ENCODE measurements around the gene THRAP3.
A peak's percentile ranks its signal among the peaks of the same experiment; 100 is the strongest.
"Not testable (repeated sequence)": the region's sequence is repeated elsewhere in the genome, so short reads cannot be mapped to it uniquely, and the experiment has no call there.

The THRAP3 gene

GRCh38 chr1:36178471-36179219 is 45.6 kb upstream of the THRAP3 start:
- no peak overlapping the region for H3K4me3 ChIP-seq (ENCODE audit: control insufficient read depth, low read depth, low read length)
- TF ChIP-seq, protein P1, sequence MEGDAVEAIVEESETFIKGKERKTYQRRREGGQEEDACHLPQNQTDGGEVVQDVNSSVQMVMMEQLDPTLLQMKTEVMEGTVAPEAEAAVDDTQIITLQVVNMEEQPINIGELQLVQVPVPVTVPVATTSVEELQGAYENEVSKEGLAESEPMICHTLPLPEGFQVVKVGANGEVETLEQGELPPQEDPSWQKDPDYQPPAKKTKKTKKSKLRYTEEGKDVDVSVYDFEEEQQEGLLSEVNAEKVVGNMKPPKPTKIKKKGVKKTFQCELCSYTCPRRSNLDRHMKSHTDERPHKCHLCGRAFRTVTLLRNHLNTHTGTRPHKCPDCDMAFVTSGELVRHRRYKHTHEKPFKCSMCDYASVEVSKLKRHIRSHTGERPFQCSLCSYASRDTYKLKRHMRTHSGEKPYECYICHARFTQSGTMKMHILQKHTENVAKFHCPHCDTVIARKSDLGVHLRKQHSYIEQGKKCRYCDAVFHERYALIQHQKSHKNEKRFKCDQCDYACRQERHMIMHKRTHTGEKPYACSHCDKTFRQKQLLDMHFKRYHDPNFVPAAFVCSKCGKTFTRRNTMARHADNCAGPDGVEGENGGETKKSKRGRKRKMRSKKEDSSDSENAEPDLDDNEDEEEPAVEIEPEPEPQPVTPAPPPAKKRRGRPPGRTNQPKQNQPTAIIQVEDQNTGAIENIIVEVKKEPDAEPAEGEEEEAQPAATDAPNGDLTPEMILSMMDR (IDR thresholded peaks at IDR 0.05; ENCODE audit: control insufficient read depth, insufficient read depth, low read depth, low read length, missing control alignments): no peak
- no peak for DNase-seq (ENCODE audit: low read depth)

GRCh38 chr1:36179220-36179600 is 45.0 kb upstream of the THRAP3 start:
- H3K4me3 ChIP-seq (ENCODE audit: control insufficient read depth, low read depth, low read length): no peak overlapping the region
- TF ChIP-seq, protein P1 (IDR thresholded peaks at IDR 0.05; ENCODE audit: control insufficient read depth, insufficient read depth, low read depth, low read length, missing control alignments): no peak
- no peak for DNase-seq (ENCODE audit: low read depth)

- TF ChIP-seq, protein P1 (IDR thresholded peaks at IDR 0.05; ENCODE audit: control insufficient read depth, insufficient read depth, low read depth, low read length, missing control alignments): no peak
- H3K4me3 ChIP-seq (ENCODE audit: control insufficient read depth, low read depth, low read length): no peak overlapping the region
- DNase-seq (ENCODE audit: low read depth): no peak
Measured at GRCh38 chr1:36182734-36183133, 41.5 kb upstream of the THRAP3 start.

DNA sequence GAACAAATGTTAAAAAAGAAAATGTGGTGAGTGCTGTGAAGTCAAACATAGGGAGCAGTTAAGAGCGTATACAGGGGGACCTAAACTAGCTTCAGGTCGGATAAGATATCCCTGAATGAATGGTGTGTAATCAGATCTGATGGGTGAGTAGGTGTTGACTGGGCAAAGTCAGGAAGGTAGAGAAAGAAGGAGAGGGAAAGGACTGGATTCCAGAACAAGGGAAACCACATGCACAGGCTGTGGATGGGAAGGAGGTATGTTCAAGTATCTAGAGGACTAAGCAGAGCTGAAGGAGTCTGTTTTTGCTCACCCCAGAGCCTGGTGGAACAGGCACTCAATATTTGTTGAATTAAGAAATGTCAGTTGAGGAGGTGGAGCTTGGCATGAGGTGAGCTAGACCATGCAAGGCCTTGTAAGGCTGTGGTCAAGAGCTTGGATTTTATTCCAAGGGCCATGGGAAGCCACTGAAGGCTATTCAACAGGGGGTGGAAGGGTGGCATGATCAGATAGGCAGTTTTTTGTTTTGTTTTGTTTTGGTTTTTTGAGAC is 40.9 kb upstream of the THRAP3 start:
- no peak for DNase-seq (ENCODE audit: low read depth)
- TF ChIP-seq, protein P1 (IDR thresholded peaks at IDR 0.05; ENCODE audit: control insufficient read depth, insufficient read depth, low read depth, low read length, missing control alignments): no peak
- no peak overlapping the region for H3K4me3 ChIP-seq (ENCODE audit: control insufficient read depth, low read depth, low read length)

DNA sequence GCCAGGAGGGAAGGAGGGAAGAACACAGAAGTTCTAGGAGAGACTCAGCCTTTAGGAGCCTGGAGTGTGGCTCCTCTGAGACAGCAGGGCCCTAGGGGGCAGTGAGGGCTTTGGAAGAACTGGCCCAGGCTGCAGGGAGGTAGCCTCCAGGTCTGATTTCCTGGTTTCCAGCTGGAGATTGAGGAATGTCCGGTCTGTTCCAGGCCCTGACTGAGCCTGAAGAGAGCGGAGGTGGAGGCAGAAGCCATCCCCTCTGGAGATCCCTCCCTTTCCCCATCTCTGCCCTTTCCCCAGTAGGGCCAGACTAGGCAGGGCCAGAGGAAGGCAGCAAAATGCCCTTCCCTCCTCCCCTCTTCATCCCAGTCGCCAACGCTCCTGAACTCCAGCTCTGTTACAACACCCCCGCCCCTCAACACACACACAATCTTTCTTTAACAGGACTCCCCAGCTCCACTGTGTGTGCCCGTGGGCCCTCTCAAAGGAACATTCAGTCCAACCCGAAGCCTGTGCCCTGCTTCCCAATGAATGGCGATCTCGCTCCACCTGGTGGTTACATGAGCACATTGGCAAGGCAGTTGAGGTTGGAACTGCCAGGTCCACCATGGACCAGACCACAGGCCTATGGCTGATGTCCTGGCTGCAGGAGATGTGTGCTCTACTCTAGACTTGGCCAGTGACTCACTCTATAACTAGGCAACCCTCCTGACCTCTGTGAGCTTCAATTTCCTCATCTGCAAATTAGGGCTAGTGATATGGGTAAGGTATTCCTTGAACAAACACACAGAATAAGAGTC is 36.2 kb upstream of the THRAP3 start:
- H3K4me3 ChIP-seq (ENCODE audit: control insufficient read depth, low read depth, low read length): no peak overlapping the region
- TF ChIP-seq, protein P1 (IDR thresholded peaks at IDR 0.05; ENCODE audit: control insufficient read depth, insufficient read depth, low read depth, low read length, missing control alignments): peak; percentile 90
- DNase-seq (ENCODE audit: low read depth): peak; percentile 74

DNA sequence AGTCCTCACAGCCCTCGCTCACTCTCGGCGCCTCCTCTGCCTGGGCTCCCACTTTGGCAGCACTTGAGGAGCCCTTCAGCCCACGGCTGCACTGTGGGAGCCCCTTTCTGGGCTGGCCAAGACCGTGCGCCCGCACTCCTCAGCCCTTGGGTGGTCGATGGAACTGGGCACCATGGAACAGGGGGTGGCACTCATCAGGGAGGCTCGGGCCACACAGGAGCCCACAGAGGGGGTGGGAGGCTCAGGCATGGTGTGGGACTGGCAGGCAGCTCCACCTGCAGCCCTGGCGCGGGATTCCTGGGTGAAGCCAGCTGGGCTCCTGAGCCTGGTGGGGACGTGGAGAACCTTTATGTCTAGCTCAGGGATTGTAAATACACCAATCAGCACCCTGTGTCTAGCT is 27.4 kb upstream of the THRAP3 start:
- not testable (repeated sequence) for DNase-seq (ENCODE audit: low read depth); H3K4me3 ChIP-seq (ENCODE audit: control insufficient read depth, low read depth, low read length)

GRCh38 chr1:36198641-36199040 is 25.6 kb upstream of the THRAP3 start:
- DNase-seq (ENCODE audit: low read depth): no peak
- H3K4me3 ChIP-seq (ENCODE audit: control insufficient read depth, low read depth, low read length): no peak overlapping the region
- TF ChIP-seq, protein P1 (IDR thresholded peaks at IDR 0.05; ENCODE audit: control insufficient read depth, insufficient read depth, low read depth, low read length, missing control alignments): no peak
